ENCODE data around the gene DPP10. TPM values are rescaled to one million over a fixed set of nuclear protein-coding genes. Genes with fewer than 3 reads are reported as not detected.
A peak's percentile ranks its signal among the peaks of the same experiment; 100 is the strongest.

The DPP10 gene
- total RNA-seq, 2 donors from 2014 or later, result not detected

GRCh38 chr2:114569166-114569565 lies 126.7 kb downstream of the DPP10 start:
- H3K27me3 ChIP-seq (replicated peaks; ENCODE audit: insufficient read depth), result no peaks in the 10 kb centered on the region
- no peaks in the 10 kb centered on the region for H3K9me3 ChIP-seq
- no peak overlapping the region for H3K27ac ChIP-seq
- ATAC-seq (ENCODE audit: insufficient number of reproducible peaks, low FRiP score, low read depth) (no peak), DNase-seq (ENCODE audit: low spot score) (no peak)
- no peaks in the 10 kb centered on the region for H3K4me1 ChIP-seq (ENCODE audit: control insufficient read depth in 1 of 2, low read depth in 2 of 2)
- H3K36me3 ChIP-seq, result no peaks in the 10 kb centered on the region
- TF ChIP-seq, protein P1, sequence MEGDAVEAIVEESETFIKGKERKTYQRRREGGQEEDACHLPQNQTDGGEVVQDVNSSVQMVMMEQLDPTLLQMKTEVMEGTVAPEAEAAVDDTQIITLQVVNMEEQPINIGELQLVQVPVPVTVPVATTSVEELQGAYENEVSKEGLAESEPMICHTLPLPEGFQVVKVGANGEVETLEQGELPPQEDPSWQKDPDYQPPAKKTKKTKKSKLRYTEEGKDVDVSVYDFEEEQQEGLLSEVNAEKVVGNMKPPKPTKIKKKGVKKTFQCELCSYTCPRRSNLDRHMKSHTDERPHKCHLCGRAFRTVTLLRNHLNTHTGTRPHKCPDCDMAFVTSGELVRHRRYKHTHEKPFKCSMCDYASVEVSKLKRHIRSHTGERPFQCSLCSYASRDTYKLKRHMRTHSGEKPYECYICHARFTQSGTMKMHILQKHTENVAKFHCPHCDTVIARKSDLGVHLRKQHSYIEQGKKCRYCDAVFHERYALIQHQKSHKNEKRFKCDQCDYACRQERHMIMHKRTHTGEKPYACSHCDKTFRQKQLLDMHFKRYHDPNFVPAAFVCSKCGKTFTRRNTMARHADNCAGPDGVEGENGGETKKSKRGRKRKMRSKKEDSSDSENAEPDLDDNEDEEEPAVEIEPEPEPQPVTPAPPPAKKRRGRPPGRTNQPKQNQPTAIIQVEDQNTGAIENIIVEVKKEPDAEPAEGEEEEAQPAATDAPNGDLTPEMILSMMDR (IDR thresholded peaks at IDR 0.05), result no peak
- no peak overlapping the region for H3K4me3 ChIP-seq

DNA sequence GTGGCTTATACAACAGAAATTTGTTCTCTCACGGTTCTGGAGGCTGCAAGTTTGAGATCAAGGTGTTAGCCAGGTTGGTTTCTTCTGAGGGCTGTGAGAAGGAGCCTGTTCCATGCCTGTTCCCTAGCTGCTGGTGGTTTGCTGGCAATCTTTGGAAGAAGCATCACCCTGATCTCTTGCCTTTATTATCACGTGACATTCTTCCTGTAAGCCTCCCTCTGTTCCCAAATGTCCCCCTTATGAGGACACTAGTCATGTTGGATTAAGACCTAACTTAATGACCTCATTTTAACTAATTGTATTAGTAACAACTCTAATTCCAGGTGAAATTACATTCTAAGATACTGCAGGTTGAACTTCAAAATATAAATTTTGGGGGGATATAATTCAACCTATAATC lies 135.2 kb downstream of the DPP10 start:
- no peak for ATAC-seq (ENCODE audit: insufficient number of reproducible peaks, low FRiP score, low read depth)
- Histone ChIP-seq H3K9me3 (no peaks in the 10 kb centered on the region), H3K27me3 (replicated peaks; ENCODE audit: insufficient read depth) (no peaks in the 10 kb centered on the region), H3K27ac (no peak overlapping the region), H3K36me3 (no peaks in the 10 kb centered on the region), H3K4me3 (no peak overlapping the region), H3K4me1 (ENCODE audit: control insufficient read depth in 1 of 2, low read depth in 2 of 2) (peaks cover 5 to 17% of the 10 kb centered on the region in 2 donors)
- no peak for DNase-seq (ENCODE audit: low spot score)
- TF ChIP-seq, protein P1 (IDR thresholded peaks at IDR 0.05), result no peak

DNA sequence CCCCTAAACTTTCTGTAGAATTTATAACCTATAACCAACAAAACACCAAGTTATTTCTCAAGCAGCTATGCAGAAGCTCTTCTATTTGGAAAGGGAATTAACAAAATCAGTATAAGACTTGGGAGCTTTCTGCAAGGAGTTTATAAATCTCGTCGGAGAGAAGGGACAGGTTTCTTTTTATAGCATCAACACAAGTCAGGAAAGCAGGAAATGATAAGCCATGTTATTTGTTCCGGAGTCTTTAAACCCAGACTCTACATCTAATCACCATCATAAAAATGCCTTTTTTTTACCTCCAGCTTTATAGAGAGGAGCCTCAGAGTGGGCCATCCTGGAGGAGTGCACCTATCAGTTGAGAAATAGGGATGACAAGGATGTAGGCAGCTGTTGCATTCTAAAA lies 137.1 kb downstream of the DPP10 start:
- Histone ChIP-seq H3K36me3 (no peaks in the 10 kb centered on the region), H3K27me3 (replicated peaks; ENCODE audit: insufficient read depth) (no peaks in the 10 kb centered on the region), H3K4me1 (ENCODE audit: control insufficient read depth in 1 of 2, low read depth in 2 of 2) (peaks cover 5 to 17% of the 10 kb centered on the region in 2 donors), H3K27ac (peak overlapping the region; percentile 47 to 73), H3K4me3 (peak overlapping the region; percentile 0), H3K9me3 (no peaks in the 10 kb centered on the region)
- DNase-seq (ENCODE audit: low spot score) (no peak), ATAC-seq (ENCODE audit: insufficient number of reproducible peaks, low FRiP score, low read depth) (no peak)
- TF ChIP-seq, protein P1 (IDR thresholded peaks at IDR 0.05), result no peak

GRCh38 chr2:114580691-114581090 lies 138.2 kb downstream of the DPP10 start:
- Histone ChIP-seq H3K27ac (peak overlapping the region in 1 of 2 donors; percentile 47), H3K4me3 (no peak overlapping the region), H3K4me1 (ENCODE audit: control insufficient read depth in 1 of 2, low read depth in 2 of 2) (peaks cover 5 to 17% of the 10 kb centered on the region in 2 donors), H3K27me3 (replicated peaks; ENCODE audit: insufficient read depth) (no peaks in the 10 kb centered on the region), H3K36me3 (no peaks in the 10 kb centered on the region), H3K9me3 (no peaks in the 10 kb centered on the region)
- TF ChIP-seq, protein P1 (IDR thresholded peaks at IDR 0.05), result no peak
- DNase-seq (ENCODE audit: low spot score) (no peak), ATAC-seq (ENCODE audit: insufficient number of reproducible peaks, low FRiP score, low read depth) (no peak)

- ATAC-seq (ENCODE audit: insufficient number of reproducible peaks, low FRiP score, low read depth), result no peak
- Histone ChIP-seq H3K27ac (no peak overlapping the region), H3K4me1 (ENCODE audit: control insufficient read depth in 1 of 2, low read depth in 2 of 2) (no peaks in the 10 kb centered on the region), H3K27me3 (replicated peaks; ENCODE audit: insufficient read depth) (no peaks in the 10 kb centered on the region), H3K9me3 (no peaks in the 10 kb centered on the region), H3K36me3 (no peaks in the 10 kb centered on the region), H3K4me3 (no peak overlapping the region)
- TF ChIP-seq, protein P1 (IDR thresholded peaks at IDR 0.05), result no peak
- DNase-seq (ENCODE audit: low spot score), result no peak
Measured at GRCh38 chr2:114598329-114598728, 155.9 kb downstream of the DPP10 start.
